ENCODE measurements around the gene CRABP1.

GRCh38 chr15:78339559-78339958 lies 594 bp upstream of the CRABP1 start:
- TF ChIP-seq CTCF (conservative IDR thresholded peaks at IDR 0.05 in 1 of 2, IDR thresholded peaks at IDR 0.05 in 1 of 2; ENCODE audit: extremely low read depth in 1 of 2, insufficient read depth in 1 of 2, low read depth in 1 of 2, low read length in 2 of 2) = no peak
- no peak for TF ChIP-seq EZH2 (IDR thresholded peaks at IDR 0.05; ENCODE audit: borderline replicate concordance, low read length)

Measured in mammary epithelial cell (primary cell).